Peyer's patch (tissue), 4 donors: ENCODE data around the gene PTGER4.

Experiments
- POLR2A ChIP-seq, 2 donors: fragments of 450-650 bp; IDR thresholded peaks; one replicate each; pipeline ENCODE4 v1.5.1; 2017; ENCODE audit warnings: antibody characterized with exemption in 2 of 2, mild to moderate bottlenecking in 2 of 2, moderate library complexity in 2 of 2
- TF ChIP-seq, protein P1 (sequence below), 6 experiments: fragments of 450-650 bp in 4 of 6; fragments of 200-600 bp in 2 of 6; sonication (generic) in 1 of 6; IDR thresholded peaks; one replicate each; pipeline ENCODE4 v1.5.1; 2017 to 2019; ENCODE audit warnings: antibody characterized with exemption in 6 of 6, mild to moderate bottlenecking in 3 of 6, moderate library complexity in 1 of 6

DNA sequence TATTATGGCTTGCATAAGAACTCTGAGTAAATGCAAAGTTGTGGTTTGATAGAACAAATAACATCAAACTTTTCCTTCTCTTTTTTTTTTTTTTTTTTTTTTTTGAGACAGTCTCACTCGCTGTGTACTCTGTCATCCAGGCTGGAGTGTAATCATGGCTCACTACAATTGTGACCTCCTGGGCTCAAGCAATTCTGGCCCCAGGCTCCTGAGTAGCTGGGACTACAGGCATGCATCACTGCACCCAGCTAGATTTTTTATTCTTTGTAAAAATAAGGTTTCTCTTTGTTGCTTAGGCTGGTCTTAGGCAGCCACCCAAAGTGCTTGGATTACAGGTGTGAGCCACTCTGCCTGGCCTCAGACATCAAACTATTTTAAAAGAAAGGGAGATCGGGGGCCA is 19.0 kb upstream of the PTGER4 start:
- no peak for TF ChIP-seq POLR2A (IDR thresholded peaks at IDR 0.05)
- TF ChIP-seq, protein P1, sequence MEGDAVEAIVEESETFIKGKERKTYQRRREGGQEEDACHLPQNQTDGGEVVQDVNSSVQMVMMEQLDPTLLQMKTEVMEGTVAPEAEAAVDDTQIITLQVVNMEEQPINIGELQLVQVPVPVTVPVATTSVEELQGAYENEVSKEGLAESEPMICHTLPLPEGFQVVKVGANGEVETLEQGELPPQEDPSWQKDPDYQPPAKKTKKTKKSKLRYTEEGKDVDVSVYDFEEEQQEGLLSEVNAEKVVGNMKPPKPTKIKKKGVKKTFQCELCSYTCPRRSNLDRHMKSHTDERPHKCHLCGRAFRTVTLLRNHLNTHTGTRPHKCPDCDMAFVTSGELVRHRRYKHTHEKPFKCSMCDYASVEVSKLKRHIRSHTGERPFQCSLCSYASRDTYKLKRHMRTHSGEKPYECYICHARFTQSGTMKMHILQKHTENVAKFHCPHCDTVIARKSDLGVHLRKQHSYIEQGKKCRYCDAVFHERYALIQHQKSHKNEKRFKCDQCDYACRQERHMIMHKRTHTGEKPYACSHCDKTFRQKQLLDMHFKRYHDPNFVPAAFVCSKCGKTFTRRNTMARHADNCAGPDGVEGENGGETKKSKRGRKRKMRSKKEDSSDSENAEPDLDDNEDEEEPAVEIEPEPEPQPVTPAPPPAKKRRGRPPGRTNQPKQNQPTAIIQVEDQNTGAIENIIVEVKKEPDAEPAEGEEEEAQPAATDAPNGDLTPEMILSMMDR (IDR thresholded peaks at IDR 0.05) = no peak
